GM19463 (cell line): Measurements from ENCODE around the gene ADRM1.

Experiments
- ATAC-seq: cut with Tn5 transposase; IDR thresholded peaks from one replicate; pipeline ENCODE4 v1.9.1; 2021; ENCODE audit warnings: mild to moderate bottlenecking, moderate library complexity; ENCODE audit not compliant: unreplicated experiment

Gene ADRM1

GRCh38 chr20:62302341-62303061, at the start of gene ADRM1:
TSS of gene ADRM1 (plus strand) at chr20:62302997. CDS start at chr20:62303569, 572 bp downstream.
- peak; percentile 90 for ATAC-seq

- ATAC-seq: no peak
Observed at GRCh38 chr20:62253398-62253797, 49.4 kb upstream of the ADRM1 start.

- ATAC-seq: no peak
Observed at GRCh38 chr20:62254021-62254724, 48.6 kb upstream of the ADRM1 start.

- ATAC-seq: no peak
Observed at GRCh38 chr20:62255976-62256375, 46.8 kb upstream of the ADRM1 start.

GRCh38 chr20:62258499-62259293, 44.1 kb upstream of the ADRM1 start:
- no peak for ATAC-seq

GRCh38 chr20:62259294-62259565, 43.6 kb upstream of the ADRM1 start:
- no peak for ATAC-seq

GRCh38 chr20:62262064-62262463, 40.7 kb upstream of the ADRM1 start:
- ATAC-seq: no peak

- no peak for ATAC-seq
Observed at GRCh38 chr20:62263396-62263795, 39.4 kb upstream of the ADRM1 start.

- ATAC-seq: no peak
Observed at GRCh38 chr20:62265365-62265764, 37.4 kb upstream of the ADRM1 start.

- ATAC-seq: no peak
Observed at GRCh38 chr20:62266340-62266739, 36.5 kb upstream of the ADRM1 start.

- no peak for ATAC-seq
Observed at GRCh38 chr20:62266851-62267250, 35.9 kb upstream of the ADRM1 start.

GRCh38 chr20:62267543-62267942, 35.3 kb upstream of the ADRM1 start:
- ATAC-seq: no peak

GRCh38 chr20:62268228-62268900, 34.4 kb upstream of the ADRM1 start:
- ATAC-seq: no peak

GRCh38 chr20:62269378-62269777, 33.4 kb upstream of the ADRM1 start:
- ATAC-seq: no peak

GRCh38 chr20:62269871-62270270, 32.9 kb upstream of the ADRM1 start:
- no peak for ATAC-seq

GRCh38 chr20:62272200-62272599, 30.6 kb upstream of the ADRM1 start:
- no peak for ATAC-seq

- no peak for ATAC-seq
Observed at GRCh38 chr20:62273416-62273815, 29.4 kb upstream of the ADRM1 start.

- no peak for ATAC-seq
Observed at GRCh38 chr20:62274332-62274950, 28.4 kb upstream of the ADRM1 start.

GRCh38 chr20:62275219-62275618, 27.6 kb upstream of the ADRM1 start:
- no peak for ATAC-seq

- no peak for ATAC-seq
Observed at GRCh38 chr20:62276439-62276838, 26.4 kb upstream of the ADRM1 start.

- no peak for ATAC-seq
Observed at GRCh38 chr20:62277253-62277652, 25.5 kb upstream of the ADRM1 start.
